D721Med (cell line): ENCODE data around the gene MCU.

ENCODE experiments used
- DNase-seq: peaks from one replicate; pipeline ENCODE4 v3.0.0; 2011; ENCODE audit warnings: low spot score; ENCODE audit not compliant: insufficient read length
- FAIRE-seq: peaks from 2 replicates; lab custom pipeline; 2011; peaks lifted over from hg19 to GRCh38; lab: Jason Lieb, UNC
- CTCF ChIP-seq: IDR thresholded peaks from 2 replicates; pipeline ENCODE4 v1.5.1; 2012; ENCODE audit warnings: mild to moderate bottlenecking, control low read depth; ENCODE audit not compliant: insufficient read depth; ENCODE audit errors: missing control alignments

Gene MCU

GRCh38 chr10:72802332-72802731 is 110.4 kb downstream of the MCU start:
- no peak for TF ChIP-seq CTCF
- FAIRE-seq = no peak
- DNase-seq = no peak

- no peak for DNase-seq
- TF ChIP-seq CTCF = no peak
- peak; percentile 61 for FAIRE-seq
Measured at GRCh38 chr10:72802763-72803505, 111.0 kb downstream of the MCU start.

GRCh38 chr10:72808001-72808400 is 116.1 kb downstream of the MCU start:
- no peak for TF ChIP-seq CTCF
- no peak for DNase-seq
- no peak for FAIRE-seq

GRCh38 chr10:72809006-72809405 is 117.1 kb downstream of the MCU start:
- DNase-seq (no peak), FAIRE-seq (no peak)
- TF ChIP-seq CTCF = no peak

GRCh38 chr10:72810976-72811375 is 119.0 kb downstream of the MCU start:
- DNase-seq = no peak
- TF ChIP-seq CTCF = no peak
- no peak for FAIRE-seq

GRCh38 chr10:72812415-72812752 is 120.4 kb downstream of the MCU start:
- no peak for DNase-seq
- TF ChIP-seq CTCF = no peak

GRCh38 chr10:72812753-72813430 is 120.9 kb downstream of the MCU start:
- FAIRE-seq (no peak), DNase-seq (no peak)
- TF ChIP-seq CTCF = no peak

More at GRCh38 chr10:72812415-72812752, 120.4 kb downstream of the MCU start:
- no peak for FAIRE-seq
